Activated T-helper 17 cell treated with anti-CD3 and anti-CD28 coated beads, Interleukin-2, amount 50 U/mL, for 72 hours (primary cell): ENCODE data around the gene ACLY. TPM values are rescaled to one million over a fixed set of nuclear protein-coding genes. Genes with fewer than 3 reads are reported as not detected.
"Not testable (repeated sequence)": the region's sequence is repeated elsewhere in the genome, so short reads cannot be mapped to it uniquely, and the experiment has no call there.

Experiments
- ATAC-seq: fragments of 150-1000 bp; cut with Tn5 transposase; replicated peaks from 2 replicates; pipeline ENCODE4 v1.10.0; 2021; ENCODE audit warnings: mild to moderate bottlenecking, moderate library complexity
- H3K27ac Mint-ChIP-seq: one replicate; pipeline ENCODE4 v1.8.0; 2022; ENCODE audit warnings: mixed read lengths
- H3K27me3 Mint-ChIP-seq: one replicate; pipeline ENCODE4 v1.8.0; 2022; ENCODE audit warnings: mixed read lengths
- H3K36me3 Mint-ChIP-seq: one replicate; pipeline ENCODE4 v1.8.0; 2022; ENCODE audit warnings: low read depth, mild to moderate bottlenecking, mixed read lengths
- H3K4me1 Mint-ChIP-seq: one replicate; pipeline ENCODE4 v1.8.0; 2022; ENCODE audit warnings: mixed read lengths
- H3K4me3 Mint-ChIP-seq: one replicate; pipeline ENCODE4 v1.8.0; 2022; ENCODE audit warnings: mild to moderate bottlenecking, mixed read lengths
- H3K9me3 Mint-ChIP-seq: one replicate; pipeline ENCODE4 v1.8.0; 2022; ENCODE audit warnings: mixed read lengths
- total RNA-seq, 2 donors: library from RNA; stranded (reverse); gene quantifications; one replicate each; pipeline ENCODE4 v1.2.3, GENCODE V29; 2022

The ACLY gene
- total RNA-seq, 2 donors from 2014 or later = 95.4 to 222 TPM

- Mint-ChIP-seq H3K36me3 (peaks cover 37% of the 10 kb centered on the region), H3K27me3 (no peaks in the 10 kb centered on the region), H3K4me3 (no peak overlapping the region), H3K4me1 (peaks cover 19% of the 10 kb centered on the region), H3K27ac (no peak overlapping the region), H3K9me3 (no peaks in the 10 kb centered on the region)
- no peak for ATAC-seq
Observed at GRCh38 chr17:41864498-41864835, 54.3 kb downstream of the ACLY start.

DNA sequence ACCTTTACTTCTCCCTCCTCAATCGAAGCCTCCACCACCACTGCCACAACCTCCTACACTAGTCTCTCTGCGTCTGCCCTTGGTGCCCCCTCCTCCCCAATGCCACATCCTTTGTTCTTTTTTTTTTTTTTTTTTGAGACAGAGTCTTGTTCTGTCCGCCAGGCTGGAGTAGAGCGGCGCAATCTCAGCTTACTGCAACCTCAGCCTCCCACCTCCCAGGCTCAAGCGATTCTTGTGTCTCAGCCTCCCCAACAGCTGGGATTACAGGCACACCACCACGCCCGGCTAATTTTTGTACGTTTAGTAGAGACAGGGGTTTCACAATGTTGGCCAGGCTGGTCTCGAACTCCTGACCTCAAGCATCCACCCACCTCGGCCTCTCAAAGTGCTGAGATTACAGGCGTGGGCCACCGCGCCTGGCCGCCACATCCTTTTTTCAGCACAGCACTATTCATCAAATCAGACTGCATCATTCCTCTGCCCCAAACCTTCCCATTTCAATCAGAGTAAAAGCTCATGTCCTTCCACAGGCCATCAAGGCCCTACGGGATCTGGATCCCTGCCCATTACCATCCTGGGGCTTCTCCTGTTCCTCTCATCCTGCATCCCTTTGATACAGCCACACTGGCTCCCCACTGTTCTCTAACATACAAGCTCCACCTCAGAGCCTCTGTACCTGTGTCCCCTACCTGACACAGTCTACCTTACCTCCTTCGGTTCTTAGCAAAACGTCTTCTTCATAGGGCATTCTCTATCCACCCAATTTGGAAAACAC is 55.5 kb downstream of the ACLY start:
- peak; percentile 13 for ATAC-seq
- H3K9me3 Mint-ChIP-seq = no peaks in the 10 kb centered on the region
- H3K27me3 Mint-ChIP-seq = no peaks in the 10 kb centered on the region
- H3K36me3 Mint-ChIP-seq = peaks cover 25% of the 10 kb centered on the region
- peaks cover 13% of the 10 kb centered on the region for H3K4me1 Mint-ChIP-seq
- H3K27ac Mint-ChIP-seq = no peak overlapping the region
- H3K4me3 Mint-ChIP-seq = no peak overlapping the region

DNA sequence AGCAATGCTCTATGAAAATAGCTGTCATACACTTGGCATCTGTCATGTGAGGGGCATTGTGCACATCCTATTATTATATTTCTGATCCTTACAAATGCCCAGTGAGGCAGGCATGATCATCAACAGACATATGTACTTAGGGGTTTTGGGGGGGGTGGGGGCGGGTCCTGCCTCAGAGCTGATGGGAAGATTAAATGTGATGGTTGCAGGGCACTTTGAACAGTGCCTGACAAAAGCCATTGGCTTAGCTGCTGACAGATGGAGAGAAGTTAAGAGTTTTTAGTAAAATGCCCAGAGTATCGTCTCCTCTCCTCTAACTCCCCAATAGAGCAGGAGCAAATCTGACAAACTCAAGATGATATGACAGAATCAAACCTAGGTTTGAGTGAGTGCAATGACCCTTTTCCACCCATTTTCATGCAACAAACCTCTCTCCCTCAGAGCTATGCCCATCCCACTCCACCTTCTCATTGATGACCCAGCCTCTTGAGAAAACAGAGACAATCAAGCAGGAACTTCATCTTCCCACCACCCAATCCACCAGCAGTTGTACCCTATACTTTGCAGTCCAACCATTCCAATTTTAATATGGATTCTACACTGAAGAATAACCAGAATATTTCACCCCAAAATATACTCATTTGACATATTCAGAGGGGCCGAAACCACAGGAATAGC is 58.4 kb downstream of the ACLY start:
- H3K4me3 Mint-ChIP-seq = no peak overlapping the region
- peaks cover 13% of the 10 kb centered on the region for H3K4me1 Mint-ChIP-seq
- no peaks in the 10 kb centered on the region for H3K27me3 Mint-ChIP-seq
- peak overlapping the region; percentile 28 for H3K27ac Mint-ChIP-seq
- H3K9me3 Mint-ChIP-seq = no peaks in the 10 kb centered on the region
- H3K36me3 Mint-ChIP-seq = peaks cover 15% of the 10 kb centered on the region
- no peak for ATAC-seq

DNA sequence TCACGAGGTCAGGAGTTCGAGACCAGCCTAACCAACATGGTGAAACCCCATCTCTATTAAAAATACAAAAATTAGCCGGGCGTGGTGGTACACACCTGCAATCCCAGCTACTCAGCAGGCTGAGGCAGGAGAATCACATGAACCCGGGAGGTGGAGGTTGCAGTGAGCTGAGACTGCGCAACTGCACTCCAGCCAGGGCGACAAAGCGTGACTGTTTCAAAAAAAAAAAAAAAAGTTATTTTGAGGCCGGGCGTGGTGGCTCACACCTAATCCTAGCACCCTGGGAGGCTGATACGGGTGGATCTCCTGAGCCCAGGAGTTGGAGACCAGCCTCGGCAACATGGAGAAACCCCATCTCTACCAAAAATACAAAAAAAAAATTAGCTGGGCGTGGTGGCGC is 67.4 kb downstream of the ACLY start:
- not testable (repeated sequence) for ATAC-seq, H3K9me3 Mint-ChIP-seq, H3K4me1 Mint-ChIP-seq, H3K27ac Mint-ChIP-seq, H3K4me3 Mint-ChIP-seq, H3K27me3 Mint-ChIP-seq
- H3K36me3 Mint-ChIP-seq = peaks cover 82% of the 10 kb centered on the region

DNA sequence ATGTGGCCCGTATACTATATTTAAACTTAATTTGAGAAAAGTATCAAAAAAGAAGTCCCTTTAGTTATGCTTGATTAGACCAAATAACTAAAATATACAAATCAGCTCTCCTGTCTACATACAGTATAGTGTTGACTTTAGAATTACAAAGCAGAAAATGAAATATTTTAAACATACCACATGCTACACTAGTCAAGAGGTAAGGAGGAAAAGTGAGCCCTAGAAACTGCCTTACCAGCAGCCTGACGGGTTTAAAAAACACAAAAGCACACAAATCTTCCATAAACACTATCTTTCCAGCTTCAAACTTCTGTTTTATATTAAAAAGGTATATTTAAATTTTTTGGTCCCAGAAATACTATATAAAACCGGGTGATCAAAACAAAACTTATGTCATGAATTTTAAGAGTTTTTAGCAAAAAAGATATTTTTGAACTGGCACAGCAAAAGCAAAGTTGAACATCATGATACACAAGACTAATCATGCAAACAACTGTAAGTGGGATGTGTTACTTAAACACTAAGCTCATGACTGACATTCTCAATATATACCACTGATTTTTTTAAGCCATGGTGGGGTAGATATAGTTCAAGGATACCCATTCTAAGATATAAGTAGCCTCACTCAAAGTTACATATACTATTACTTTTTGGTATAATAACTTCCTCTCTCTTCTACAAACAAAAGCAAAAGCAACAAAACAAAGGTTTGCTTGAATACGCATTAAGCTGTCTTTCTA is 69.3 kb downstream of the ACLY start:
- ATAC-seq = no peak
- Mint-ChIP-seq H3K9me3 (no peaks in the 10 kb centered on the region), H3K27ac (no peak overlapping the region), H3K36me3 (peaks cover 68% of the 10 kb centered on the region), H3K4me3 (no peak overlapping the region), H3K4me1 (peaks cover 5% of the 10 kb centered on the region), H3K27me3 (no peaks in the 10 kb centered on the region)

GRCh38 chr17:41848788-41849187 is 70.0 kb downstream of the ACLY start:
- ATAC-seq = no peak
- Mint-ChIP-seq H3K27me3 (no peaks in the 10 kb centered on the region), H3K4me3 (no peak overlapping the region), H3K9me3 (no peaks in the 10 kb centered on the region), H3K4me1 (peaks cover 5% of the 10 kb centered on the region), H3K36me3 (peaks cover 61% of the 10 kb centered on the region), H3K27ac (no peak overlapping the region)

GRCh38 chr17:41844971-41845370 is 73.8 kb downstream of the ACLY start:
- Mint-ChIP-seq H3K36me3 (peaks cover 26% of the 10 kb centered on the region), H3K4me3 (no peak overlapping the region), H3K4me1 (peaks cover 5% of the 10 kb centered on the region), H3K9me3 (no peaks in the 10 kb centered on the region), H3K27me3 (no peaks in the 10 kb centered on the region), H3K27ac (no peak overlapping the region)
- no peak for ATAC-seq

DNA sequence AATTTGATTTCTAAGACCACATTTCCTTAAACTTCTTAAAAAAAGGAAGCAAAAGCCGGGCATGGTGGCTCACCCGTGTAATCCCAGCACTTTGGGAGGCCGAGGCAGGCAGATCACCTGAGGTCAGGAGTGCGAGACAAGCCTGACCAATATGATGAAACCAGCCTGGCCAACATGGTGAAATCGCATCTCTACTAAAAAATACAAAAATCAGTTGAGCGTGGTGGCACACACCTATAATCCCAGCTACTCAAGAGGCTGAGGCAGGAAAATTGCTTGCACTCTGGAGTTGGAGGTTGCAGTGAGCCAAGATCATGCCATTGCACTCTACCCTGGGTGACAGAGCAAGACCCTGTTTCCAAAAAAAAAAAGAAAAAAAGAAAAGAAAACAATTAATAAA is 78.0 kb downstream of the ACLY start:
- H3K4me3 Mint-ChIP-seq, H3K9me3 Mint-ChIP-seq, H3K36me3 Mint-ChIP-seq, ATAC-seq, H3K4me1 Mint-ChIP-seq, H3K27me3 Mint-ChIP-seq, H3K27ac Mint-ChIP-seq: not testable (repeated sequence)

- H3K9me3 Mint-ChIP-seq, H3K27ac Mint-ChIP-seq, ATAC-seq, H3K27me3 Mint-ChIP-seq, H3K36me3 Mint-ChIP-seq, H3K4me1 Mint-ChIP-seq, H3K4me3 Mint-ChIP-seq: not testable (repeated sequence)
Observed at GRCh38 chr17:41839448-41839847, 79.3 kb downstream of the ACLY start.

DNA sequence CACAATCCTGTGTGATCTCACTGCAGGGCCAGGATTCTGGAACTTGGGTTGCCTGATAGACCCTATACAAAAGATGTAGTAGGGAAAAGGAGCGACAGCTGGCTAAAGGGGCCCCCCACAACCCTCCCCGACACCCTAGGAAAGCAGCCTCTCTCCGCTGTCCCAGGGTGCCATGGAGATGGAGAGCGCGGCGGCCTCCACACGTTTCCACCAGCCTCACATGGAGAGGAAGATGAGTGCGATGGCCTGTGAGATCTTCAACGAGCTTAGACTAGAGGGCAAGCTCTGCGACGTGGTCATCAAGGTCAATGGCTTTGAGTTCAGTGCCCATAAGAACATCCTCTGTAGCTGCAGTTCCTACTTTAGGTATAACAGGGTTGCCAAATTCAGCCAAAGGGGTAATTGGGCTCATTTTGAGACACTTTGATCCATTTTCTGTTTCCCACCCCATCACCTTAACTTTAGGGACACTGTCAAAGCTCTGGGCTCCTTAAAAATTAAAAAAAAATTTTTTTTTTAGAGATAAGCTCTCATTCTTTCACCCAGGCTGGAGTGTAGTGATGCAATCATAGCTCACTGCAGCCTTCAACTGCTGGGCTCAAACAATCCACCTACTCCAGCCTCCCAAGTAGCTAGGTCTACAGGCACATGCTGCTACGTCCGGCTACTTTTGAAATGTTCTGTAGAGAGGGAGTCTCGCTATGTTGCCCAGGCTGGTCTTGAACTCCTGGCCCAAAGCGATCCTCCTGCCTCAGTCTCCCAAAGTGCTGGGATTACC is 80.8 kb downstream of the ACLY start, which contains the start of gene KLHL10:
Gene KLHL10, plus strand, starts transcription at position 65 of the 778 bp plus-strand sequence. Its CDS starts 108 bp downstream, at position 173.
- Mint-ChIP-seq H3K4me1 (peaks cover 6% of the 10 kb centered on the region), H3K27me3 (no peaks in the 10 kb centered on the region), H3K9me3 (no peaks in the 10 kb centered on the region), H3K36me3 (peaks cover 15% of the 10 kb centered on the region), H3K27ac (peak within 1 kb of the TSS; percentile 52), H3K4me3 (peak within 1 kb of the TSS; percentile 81)
- ATAC-seq = no peak

DNA sequence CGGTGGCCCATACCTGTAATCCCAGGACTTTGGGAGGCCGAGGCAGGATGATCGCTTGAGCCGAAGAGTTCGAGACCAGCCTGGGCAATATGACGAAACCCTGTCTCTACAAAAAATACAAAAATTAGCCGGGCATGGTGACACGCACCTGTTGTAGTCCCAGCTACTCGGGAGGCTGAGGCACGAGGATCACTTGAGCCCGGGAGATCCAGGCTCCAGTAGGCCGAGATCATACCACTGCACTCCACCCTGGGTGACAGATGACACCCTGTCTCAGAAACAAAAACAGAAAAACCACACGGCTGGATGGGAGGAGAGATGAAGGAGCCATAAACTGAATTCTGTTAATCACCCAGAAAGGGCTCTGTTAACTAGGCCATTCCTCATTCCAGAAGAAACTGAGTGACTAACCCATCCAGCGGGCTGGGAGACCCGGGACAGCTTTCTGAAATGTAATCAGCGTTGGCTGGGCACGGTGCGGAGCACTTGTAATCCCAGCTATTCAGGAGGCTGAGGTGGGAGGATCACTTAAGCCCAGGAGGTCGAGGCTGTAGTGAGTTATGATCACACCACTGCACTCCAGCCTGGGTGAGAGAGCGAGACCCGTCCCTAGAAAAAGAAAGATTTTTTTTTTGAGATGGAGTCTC is 82.1 kb downstream of the ACLY start:
- Mint-ChIP-seq H3K9me3 (no peaks in the 10 kb centered on the region), H3K27me3 (no peaks in the 10 kb centered on the region), H3K27ac (peak overlapping the region; percentile 52), H3K4me1 (peaks cover 6% of the 10 kb centered on the region), H3K36me3 (peaks cover 27% of the 10 kb centered on the region), H3K4me3 (peak overlapping the region; percentile 81)
- ATAC-seq = no peak

DNA sequence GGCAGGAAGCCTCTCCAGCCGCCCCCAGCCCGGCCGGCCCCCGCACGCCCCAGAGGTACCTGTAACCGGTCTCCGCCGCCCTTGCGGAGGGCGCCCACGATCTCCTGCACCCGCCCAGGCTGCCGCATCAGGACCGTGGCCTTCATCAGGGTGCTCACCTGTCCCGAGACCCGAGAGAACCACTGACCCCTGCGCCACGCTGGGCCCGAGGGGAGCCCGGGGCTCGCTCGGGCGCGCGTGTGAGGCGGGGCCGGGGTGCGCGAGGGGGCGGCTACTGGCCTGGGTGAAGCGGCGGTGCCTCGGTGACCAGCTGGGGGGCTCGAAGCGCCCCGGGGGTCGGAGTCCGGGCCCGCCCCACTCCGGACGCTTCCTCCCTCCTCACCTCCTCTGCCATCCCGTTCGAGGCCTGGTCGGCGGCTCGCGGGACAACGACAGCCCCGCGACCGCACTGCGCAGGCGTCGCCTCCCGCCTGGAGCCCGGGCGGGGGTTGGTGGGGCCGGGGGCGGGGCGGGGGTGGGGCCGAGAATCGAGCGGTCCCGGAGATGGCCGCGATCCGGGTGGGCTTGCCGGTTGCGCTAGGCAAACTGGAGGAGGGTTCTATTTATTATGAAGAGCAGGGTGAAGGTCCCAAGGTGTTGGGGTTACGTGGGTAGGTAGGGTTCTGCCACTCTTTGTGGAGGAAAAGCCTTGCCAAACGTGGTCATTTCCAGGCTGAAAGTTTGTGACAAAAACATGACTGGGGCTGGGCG is 82.8 kb downstream of the ACLY start, which contains the start of gene NT5C3B:
Gene NT5C3B, minus strand, starts transcription at position 433 of the 750 bp plus-strand sequence. Its CDS starts 39 bp downstream, at position 394.
- Mint-ChIP-seq H3K9me3 (no peaks in the 10 kb centered on the region), H3K27me3 (no peaks in the 10 kb centered on the region), H3K36me3 (peaks cover 34% of the 10 kb centered on the region), H3K4me3 (peak within 1 kb of the TSS; percentile 81), H3K27ac (peak within 1 kb of the TSS; percentile 77), H3K4me1 (peaks cover 6% of the 10 kb centered on the region)
- ATAC-seq = peak; percentile 86

DNA sequence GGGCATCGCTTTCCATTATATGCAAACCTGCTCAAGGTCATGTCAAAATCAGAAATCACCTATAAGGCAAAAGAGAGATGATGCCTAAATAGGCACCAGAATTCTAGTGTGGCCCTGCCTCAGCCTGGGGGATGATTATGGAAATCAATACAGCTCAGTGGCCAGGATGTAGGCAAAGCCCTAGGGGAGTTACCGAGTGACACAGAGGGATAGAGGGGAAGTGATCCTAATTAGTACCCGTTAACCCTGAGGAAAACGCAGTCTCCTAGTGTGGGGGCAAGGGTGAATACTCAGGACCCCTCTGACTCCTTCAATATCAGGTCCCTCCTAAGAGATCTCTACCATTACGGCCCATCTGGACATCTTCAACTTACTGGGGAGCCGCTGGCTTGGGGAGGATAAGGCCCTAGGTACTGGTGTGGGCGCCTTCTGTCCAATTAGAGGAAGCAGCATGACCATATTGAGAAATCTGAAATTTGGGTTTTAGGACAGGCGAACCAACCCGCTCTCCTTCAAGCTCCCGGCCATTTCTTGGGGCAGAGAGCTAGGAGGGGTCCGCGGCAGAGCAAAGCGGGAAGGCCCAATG is 83.4 kb downstream of the ACLY start:
- no peaks in the 10 kb centered on the region for H3K27me3 Mint-ChIP-seq
- no peaks in the 10 kb centered on the region for H3K9me3 Mint-ChIP-seq
- peak; percentile 57 for ATAC-seq
- H3K4me3 Mint-ChIP-seq = peak overlapping the region; percentile 81
- H3K27ac Mint-ChIP-seq = peak overlapping the region; percentile 77
- peaks cover 41% of the 10 kb centered on the region for H3K36me3 Mint-ChIP-seq
- peaks cover 6% of the 10 kb centered on the region for H3K4me1 Mint-ChIP-seq
